Astrocyte of the spinal cord (primary cell): ENCODE results near the gene LTN1.

Experiments used
- DNase-seq: peaks from one replicate; pipeline ENCODE4 v3.0.0; 2011; ENCODE audit warnings: low read depth, low spot score
- H3K4me3 ChIP-seq: 2 replicates; pipeline ENCODE4 v1.5.1; 2011; ENCODE audit warnings: low read depth, mild to moderate bottlenecking, low read length, moderate library complexity
- CTCF ChIP-seq: IDR thresholded peaks from 2 replicates; pipeline ENCODE4 v1.5.1; 2012; ENCODE audit warnings: low read depth, mild to moderate bottlenecking, low read length, inconsistent platforms
- in situ Hi-C: cut with HindIII; loops from 2 replicates; pipeline ENCODE4 v1.10.0; 2017; ENCODE audit warnings: low sequenced_read_pairs

Gene LTN1

GRCh38 chr21:28892199-28893111 lies 100.2 kb downstream of the LTN1 start:
- in situ Hi-C loops: no loop called here
- no peak overlapping the region for H3K4me3 ChIP-seq
- DNase-seq: no peak
- no peak for TF ChIP-seq CTCF

- in situ Hi-C loops: no loop called here
- no peak for DNase-seq
- TF ChIP-seq CTCF: no peak
- no peak overlapping the region for H3K4me3 ChIP-seq
Measured at GRCh38 chr21:28885853-28886177, 106.9 kb downstream of the LTN1 start.

GRCh38 chr21:28884976-28885852 lies 107.5 kb downstream of the LTN1 start:
- H3K4me3 ChIP-seq: peak overlapping the region; percentile 73
- DNase-seq: peak; percentile 94
- TF ChIP-seq CTCF: no peak
- in situ Hi-C loops: no loop called here

- no peak for TF ChIP-seq CTCF
- H3K4me3 ChIP-seq: peak overlapping the region; percentile 73
- in situ Hi-C loops: no loop called here
- no peak for DNase-seq
Measured at GRCh38 chr21:28884481-28884880, 108.2 kb downstream of the LTN1 start.

GRCh38 chr21:28883931-28884330 lies 108.7 kb downstream of the LTN1 start:
- no peak overlapping the region for H3K4me3 ChIP-seq
- in situ Hi-C loops: no loop called here

More at GRCh38 chr21:28883931-28884330, 108.7 kb downstream of the LTN1 start:
- no peak for TF ChIP-seq CTCF
- DNase-seq: no peak
